CD4-positive, alpha-beta T cell treated with Interleukin-17A for 4 hours (primary cell): ENCODE results near the gene TOR4A.

Experiments
- DNase-seq: peaks from one replicate; pipeline ENCODE4 v3.0.0-alpha.2; 2020; ENCODE audit warnings: mixed read lengths

TOR4A gene

GRCh38 chr9:137295849-137296669 is 18.5 kb downstream of the TOR4A start:
- DNase-seq = no peak

- DNase-seq = no peak
Observed at GRCh38 chr9:137296670-137297664, 19.4 kb downstream of the TOR4A start.

DNA sequence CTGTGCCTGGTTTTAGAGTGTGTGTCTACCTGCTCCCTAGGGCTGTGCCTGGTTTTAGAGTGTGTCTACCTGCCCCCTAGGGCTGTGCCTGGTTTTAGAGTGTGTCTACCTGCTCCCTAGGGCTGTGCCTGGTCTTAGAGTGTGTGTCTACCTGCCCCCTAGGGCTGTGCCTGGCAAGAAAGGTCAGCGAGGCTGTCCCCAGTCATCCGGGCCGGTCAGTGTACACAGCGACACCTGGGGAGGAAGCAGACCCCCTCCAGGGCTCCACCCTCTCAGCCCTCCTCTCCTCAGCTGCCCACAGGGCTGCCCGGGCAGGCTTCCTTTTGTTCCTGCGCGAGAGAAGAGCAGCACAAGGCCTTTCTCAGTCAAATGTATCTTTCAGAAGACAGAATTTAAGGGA is 20.4 kb downstream of the TOR4A start:
- no peak for DNase-seq

GRCh38 chr9:137298401-137299202 is 21.1 kb downstream of the TOR4A start:
- DNase-seq = no peak

DNA sequence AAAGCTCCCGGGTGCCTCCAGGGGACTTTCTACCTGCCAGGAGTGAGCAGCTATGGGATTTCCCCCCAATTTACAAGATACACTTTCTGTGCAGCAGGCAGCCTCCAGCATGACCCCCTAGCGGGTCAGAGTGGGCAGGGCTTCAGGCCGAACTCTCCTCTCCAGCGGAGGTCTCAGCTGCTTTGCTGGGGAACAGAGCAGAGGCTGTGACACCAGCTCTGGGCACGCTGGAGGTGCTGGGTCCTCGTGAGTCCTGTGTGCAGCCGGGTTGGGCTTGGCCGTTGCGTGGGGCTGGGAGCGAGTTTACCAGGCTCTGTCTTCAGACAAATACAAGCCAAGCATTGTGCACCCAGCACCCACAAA is 21.7 kb downstream of the TOR4A start:
- DNase-seq = no peak

DNA sequence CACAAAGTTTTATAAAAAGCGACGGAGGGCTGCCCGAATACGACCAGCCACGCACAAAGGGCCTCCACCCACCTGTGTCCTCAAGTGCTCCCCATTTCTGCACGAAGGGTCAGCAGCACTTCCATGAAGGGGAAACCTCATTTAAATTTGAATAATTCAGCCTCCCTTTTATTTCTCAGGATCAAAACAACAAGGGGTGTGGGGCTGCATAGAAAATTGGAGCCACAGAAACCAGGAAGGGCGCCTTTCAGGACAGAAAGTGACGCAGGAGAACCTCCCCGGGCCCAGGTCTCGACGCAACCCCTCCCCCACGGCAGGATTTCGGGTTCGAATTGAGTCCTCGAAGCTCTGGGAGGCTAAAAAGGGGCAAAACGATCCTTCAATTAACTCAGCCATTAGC is 22.4 kb downstream of the TOR4A start:
- no peak for DNase-seq

GRCh38 chr9:137300567-137301080 is 23.1 kb downstream of the TOR4A start:
- no peak for DNase-seq

DNA sequence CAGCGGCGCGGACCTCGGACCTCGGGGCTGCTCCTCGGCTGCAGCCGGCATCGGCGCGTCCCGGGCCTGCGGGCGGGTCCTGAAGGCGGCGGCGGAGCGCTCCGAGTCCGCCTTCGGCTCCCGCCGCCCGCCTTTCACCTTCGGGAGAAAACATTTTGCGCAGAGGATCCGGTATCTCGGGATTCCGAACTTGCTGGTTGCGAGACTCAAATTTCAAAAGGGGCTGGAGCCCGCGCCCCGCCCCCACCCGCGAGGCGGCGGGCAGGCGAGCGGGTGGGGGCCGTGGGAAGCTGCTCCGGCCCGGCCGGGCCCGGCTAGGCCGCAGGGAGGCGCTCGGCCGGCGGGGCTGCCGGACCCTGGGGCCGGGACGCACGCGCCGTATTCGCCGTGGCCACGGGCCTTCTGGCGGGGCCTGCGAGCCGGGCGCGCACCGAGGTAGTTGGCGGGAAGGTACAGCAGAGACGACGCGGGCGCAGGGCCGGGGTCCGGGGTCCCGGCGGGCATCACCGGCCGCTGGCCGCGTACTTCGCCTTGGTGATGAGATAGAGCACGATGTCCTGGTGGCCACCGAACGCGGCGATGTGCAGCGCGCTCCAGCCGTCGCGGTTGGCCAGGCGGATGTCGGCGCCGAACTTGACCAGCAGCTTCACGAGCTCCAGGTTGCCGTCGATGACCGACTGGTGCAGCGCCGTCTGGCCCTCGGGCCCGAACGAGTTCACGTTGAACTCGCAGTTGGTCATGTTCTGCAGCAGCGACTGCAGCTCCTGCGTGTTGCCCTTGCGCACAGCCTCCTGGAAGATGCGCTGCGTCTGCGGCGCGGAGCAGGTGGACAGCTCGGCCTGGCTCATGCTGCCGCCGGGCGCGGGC is 23.8 kb downstream of the TOR4A start:
- peak; percentile 37 for DNase-seq

- peak; percentile 95 for DNase-seq
Observed at GRCh38 chr9:137302118-137302448, 24.6 kb downstream of the TOR4A start, which contains the start of gene NRARP. Gene NRARP (minus strand): TSS chr9:137302271. CDS start chr9:137301928, 343 bp downstream.

DNA sequence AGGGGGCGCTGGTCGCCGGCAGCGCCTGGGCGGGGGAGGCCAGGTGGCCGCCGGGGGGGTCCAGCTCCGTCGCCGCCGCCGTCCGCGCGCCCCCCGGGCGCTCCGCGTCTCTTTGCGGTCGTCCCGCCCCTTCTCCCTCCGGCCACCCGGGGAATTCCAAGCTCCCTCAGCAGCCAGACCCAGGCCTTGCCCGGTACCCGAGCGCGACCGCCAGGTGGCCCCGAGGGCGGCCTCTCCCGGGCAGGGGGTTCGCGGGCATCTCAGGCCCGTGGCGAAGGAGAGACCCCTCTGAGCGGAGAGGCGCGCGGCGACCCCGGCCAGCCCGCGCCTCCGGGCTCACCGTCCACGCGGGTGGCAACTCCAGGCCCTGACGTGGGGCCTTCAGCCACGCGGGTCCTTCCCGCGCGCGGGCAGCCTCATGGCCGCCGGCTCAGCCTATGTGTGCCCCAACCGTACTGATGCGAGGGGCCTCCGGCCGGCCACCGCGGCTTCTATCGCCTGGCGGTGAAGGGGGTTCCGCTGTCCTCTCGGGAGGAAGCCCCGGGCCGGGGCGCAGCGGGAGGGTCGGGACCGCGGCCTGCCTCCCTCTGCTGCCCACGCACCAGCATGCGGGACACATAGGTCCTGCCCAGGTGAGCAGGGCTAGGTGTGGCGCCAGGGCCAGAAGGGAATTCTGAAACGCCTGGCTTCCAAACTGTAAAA is 25.1 kb downstream of the TOR4A start:
- DNase-seq = no peak

DNA sequence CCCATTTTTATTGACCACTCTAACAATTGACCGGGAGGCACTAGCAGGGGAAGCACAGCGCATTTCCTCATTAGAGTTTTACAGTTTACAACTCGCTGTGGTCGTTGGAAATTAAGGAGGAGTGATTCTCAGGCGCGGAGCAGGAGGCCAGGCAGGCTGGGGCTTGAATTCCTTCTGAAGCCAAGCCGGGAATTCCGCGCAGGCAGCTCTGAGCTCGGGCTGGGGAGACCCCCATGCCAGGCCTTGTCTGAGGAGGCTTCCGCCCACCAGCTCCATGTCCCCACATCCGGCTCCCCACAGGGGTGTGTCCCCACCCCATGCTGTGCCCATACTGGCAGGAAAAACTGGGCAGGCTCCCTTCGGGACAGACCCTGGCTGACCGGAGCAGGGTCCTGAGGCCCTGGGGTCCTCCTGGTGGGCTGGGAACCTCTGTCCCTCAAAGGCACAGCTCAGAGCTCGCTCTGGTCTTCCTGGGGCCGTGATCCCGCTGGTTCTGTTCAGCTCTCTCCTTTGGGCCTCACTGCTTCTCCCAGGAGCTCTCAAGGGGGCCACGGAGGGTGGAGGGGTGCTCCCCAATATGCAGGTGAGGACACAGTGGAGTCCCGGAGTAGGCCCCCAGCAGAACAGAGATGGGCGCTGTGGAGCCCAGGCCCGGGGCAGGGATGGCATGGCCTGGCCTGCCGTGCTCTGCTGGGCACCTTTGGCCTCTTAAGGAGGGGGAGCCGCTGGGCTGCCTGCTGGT is 25.8 kb downstream of the TOR4A start:
- DNase-seq = no peak

DNA sequence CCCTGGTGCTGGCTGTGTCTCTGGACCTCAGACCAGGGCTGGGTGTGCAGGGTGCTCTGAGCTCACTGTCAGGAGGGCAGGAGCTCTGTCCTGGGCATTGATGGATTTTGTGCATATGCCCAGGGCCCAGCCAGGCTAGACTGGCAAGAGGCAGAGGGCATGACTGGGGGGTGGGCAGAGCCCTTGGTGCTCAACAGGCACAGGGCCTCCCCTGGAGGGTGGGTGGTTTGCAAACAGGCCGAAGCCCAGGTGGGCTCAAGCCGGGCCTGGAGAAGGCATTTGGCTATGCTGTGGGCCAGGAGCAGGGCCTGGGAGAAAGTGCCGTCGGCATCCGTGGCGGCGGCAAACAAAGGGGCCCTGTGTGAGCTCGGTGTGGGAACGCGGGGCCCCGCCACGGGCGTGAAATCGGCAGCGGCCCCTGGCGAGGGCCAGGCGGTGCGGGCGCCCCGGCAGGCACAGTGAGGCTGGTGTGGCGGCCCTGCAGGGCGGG is 26.4 kb downstream of the TOR4A start:
- no peak for DNase-seq

DNA sequence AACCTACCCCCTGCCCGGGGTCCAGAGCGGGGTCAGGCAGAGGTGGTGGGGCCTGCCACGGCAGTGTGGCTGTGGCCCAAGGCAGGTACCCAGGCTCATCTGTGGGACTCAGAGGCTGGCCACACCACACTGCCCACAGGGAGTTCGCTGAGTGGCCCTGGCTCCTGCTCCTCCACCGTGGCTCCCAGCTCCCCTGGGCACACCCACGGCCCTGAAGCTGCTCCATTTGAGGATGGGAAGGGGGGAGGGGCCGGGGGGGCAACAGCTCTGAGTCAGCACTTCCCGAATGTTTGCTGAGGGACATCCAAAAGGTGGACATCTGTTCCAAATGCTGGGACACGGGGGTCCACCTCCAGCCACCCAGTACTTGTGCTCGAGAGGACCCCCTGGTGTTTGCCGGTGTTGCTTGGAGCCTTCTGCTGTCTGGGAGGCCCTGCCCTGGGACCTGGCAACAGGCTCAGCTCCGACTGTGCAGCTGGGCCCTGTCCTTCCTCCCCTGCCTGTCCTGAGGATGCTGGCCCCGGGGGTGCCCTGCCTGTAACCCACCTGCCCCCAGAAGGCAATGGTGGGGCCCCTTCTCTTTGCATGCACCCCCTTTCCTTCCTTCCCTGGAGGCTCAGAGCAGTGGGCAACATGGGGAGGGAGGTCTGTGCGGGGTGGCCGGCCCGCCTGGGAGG is 27.0 kb downstream of the TOR4A start:
- no peak for DNase-seq

- DNase-seq = peak; percentile 74
Observed at GRCh38 chr9:137305060-137305797, 27.7 kb downstream of the TOR4A start.

- DNase-seq = no peak
Observed at GRCh38 chr9:137305798-137306065, 28.2 kb downstream of the TOR4A start.

- DNase-seq = no peak
Observed at GRCh38 chr9:137306066-137306849, 28.7 kb downstream of the TOR4A start.

GRCh38 chr9:137306850-137307254 is 29.3 kb downstream of the TOR4A start:
- no peak for DNase-seq
